ACC112 (cell line): Measurements from ENCODE around the gene MRPS23.
"Not testable (repeated sequence)": the region's sequence is repeated elsewhere in the genome, so short reads cannot be mapped to it uniquely, and the experiment has no call there.

Experiments used
- H2AFZ ChIP-seq: fragments of 200-600 bp; sonication (generic); one replicate; pipeline ENCODE4 v1.6.0; 2017; ENCODE audit warnings: antibody characterized with exemption, low read length; ENCODE audit not compliant: unreplicated experiment
- H3K27ac ChIP-seq: fragments of 200-600 bp; sonication (generic); 2 replicates; pipeline ENCODE4 v1.5.1; 2014; ENCODE audit warnings: low read depth, mild to moderate bottlenecking, antibody characterized with exemption, low read length, moderate library complexity
- H3K27me3 ChIP-seq: fragments of 200-600 bp; sonication (generic); 2 replicates; pipeline ENCODE4 v1.6.1; 2014; ENCODE audit warnings: mild to moderate bottlenecking, antibody characterized with exemption, low read length, moderate library complexity, mixed read lengths; ENCODE audit not compliant: insufficient read depth
- H3K36me3 ChIP-seq: fragments of 200-600 bp; sonication (generic); 2 replicates; pipeline ENCODE4 v1.6.1; 2016; ENCODE audit warnings: mild to moderate bottlenecking, antibody characterized with exemption, low read length, moderate library complexity, mixed read lengths; ENCODE audit not compliant: insufficient read depth
- H3K4me1 ChIP-seq: fragments of 200-600 bp; sonication (generic); one replicate; pipeline ENCODE4 v1.6.1; 2016; ENCODE audit warnings: low read length, mixed read lengths; ENCODE audit not compliant: insufficient read depth, unreplicated experiment, control insufficient read depth
- H3K4me3 ChIP-seq: fragments of 200-600 bp; sonication (generic); 2 replicates; pipeline ENCODE4 v1.5.1; 2014; ENCODE audit warnings: mild to moderate bottlenecking, low read depth, low read length
- H3K79me2 ChIP-seq: fragments of 200-600 bp; sonication (generic); one replicate; pipeline ENCODE4 v1.6.0; 2016; ENCODE audit warnings: low read length; ENCODE audit not compliant: control insufficient read depth, unreplicated experiment, insufficient read depth

Gene MRPS23

GRCh38 chr17:57853695-57854094, 3.9 kb upstream of the MRPS23 start:
- Histone ChIP-seq H3K27me3 (no peaks in the 10 kb centered on the region), H3K36me3 (no peaks in the 10 kb centered on the region), H3K27ac (no peak overlapping the region), H3K79me2 (peaks cover 12% of the 10 kb centered on the region), H3K4me3 (no peak overlapping the region), H2AFZ (no peak overlapping the region), H3K4me1 (peaks cover 11% of the 10 kb centered on the region)

- H2AFZ ChIP-seq, result no peak overlapping the region
- H3K4me3 ChIP-seq, result no peak overlapping the region
- peaks cover 14% of the 10 kb centered on the region for H3K79me2 ChIP-seq
- H3K4me1 ChIP-seq, result peaks cover 10% of the 10 kb centered on the region
- H3K27me3 ChIP-seq, result no peaks in the 10 kb centered on the region
- H3K27ac ChIP-seq, result no peak overlapping the region
- no peaks in the 10 kb centered on the region for H3K36me3 ChIP-seq
These were observed 3.1 kb upstream of the MRPS23 start for GRCh38 chr17:57852955-57853328.

- Histone ChIP-seq H3K27ac (no peak overlapping the region), H3K79me2 (peaks cover 14% of the 10 kb centered on the region), H3K27me3 (no peaks in the 10 kb centered on the region), H2AFZ (no peak overlapping the region), H3K36me3 (no peaks in the 10 kb centered on the region), H3K4me3 (no peak overlapping the region), H3K4me1 (peaks cover 9% of the 10 kb centered on the region)
These were observed 2.5 kb upstream of the MRPS23 start for GRCh38 chr17:57852092-57852954.

- Histone ChIP-seq H3K4me1 (peaks cover 9% of the 10 kb centered on the region), H3K27ac (peak overlapping the region; percentile 39; the same call in 1 of the 2 replicates), H3K79me2 (peaks cover 21% of the 10 kb centered on the region), H3K4me3 (peak overlapping the region; percentile 97), H3K36me3 (peaks cover 10% of the 10 kb centered on the region; the same call in 1 of the 2 replicates), H3K27me3 (no peaks in the 10 kb centered on the region), H2AFZ (peak overlapping the region; percentile 55)
These were observed 526 bp downstream of the MRPS23 start for GRCh38 chr17:57849163-57849873.

- not testable (repeated sequence) for H3K36me3 ChIP-seq, H3K27ac ChIP-seq, H3K4me1 ChIP-seq, H2AFZ ChIP-seq, H3K27me3 ChIP-seq, H3K4me3 ChIP-seq
- H3K79me2 ChIP-seq, result peaks cover 24% of the 10 kb centered on the region
These were observed 3.5 kb downstream of the MRPS23 start for GRCh38 chr17:57846056-57846945.

GRCh38 chr17:57842280-57842679, 7.6 kb downstream of the MRPS23 start:
- peaks cover 24% of the 10 kb centered on the region for H3K36me3 ChIP-seq
- H3K79me2 ChIP-seq, result peaks cover 10% of the 10 kb centered on the region
- no peaks in the 10 kb centered on the region for H3K27me3 ChIP-seq
- H3K27ac ChIP-seq, result no peak overlapping the region
- no peaks in the 10 kb centered on the region for H3K4me1 ChIP-seq
- no peak overlapping the region for H2AFZ ChIP-seq
- H3K4me3 ChIP-seq, result no peak overlapping the region

- H3K27me3 ChIP-seq, result no peaks in the 10 kb centered on the region
- peaks cover 15% of the 10 kb centered on the region for H3K36me3 ChIP-seq
- no peak overlapping the region for H3K27ac ChIP-seq
- H3K4me3 ChIP-seq, result no peak overlapping the region
- H3K4me1 ChIP-seq, result peaks cover 3% of the 10 kb centered on the region
- H2AFZ ChIP-seq, result no peak overlapping the region
- H3K79me2 ChIP-seq, result peaks cover 3% of the 10 kb centered on the region
These were observed 10.3 kb downstream of the MRPS23 start for GRCh38 chr17:57839571-57839923.

GRCh38 chr17:57838857-57839570, 10.8 kb downstream of the MRPS23 start:
- no peak overlapping the region for H2AFZ ChIP-seq
- H3K27ac ChIP-seq, result no peak overlapping the region
- H3K79me2 ChIP-seq, result peaks cover 3% of the 10 kb centered on the region
- H3K4me3 ChIP-seq, result no peak overlapping the region
- H3K27me3 ChIP-seq, result no peaks in the 10 kb centered on the region
- peaks cover 9% of the 10 kb centered on the region for H3K4me1 ChIP-seq
- peaks cover 15% of the 10 kb centered on the region for H3K36me3 ChIP-seq

GRCh38 chr17:57838453-57838852, 11.4 kb downstream of the MRPS23 start:
- peaks cover 15% of the 10 kb centered on the region for H3K36me3 ChIP-seq
- no peaks in the 10 kb centered on the region for H3K27me3 ChIP-seq
- H3K4me1 ChIP-seq, result peaks cover 9% of the 10 kb centered on the region
- H3K79me2 ChIP-seq, result peaks cover 3% of the 10 kb centered on the region
- H3K27ac ChIP-seq, result no peak overlapping the region
- H3K4me3 ChIP-seq, result no peak overlapping the region
- H2AFZ ChIP-seq, result no peak overlapping the region

GRCh38 chr17:57835333-57835900, 14.4 kb downstream of the MRPS23 start:
- H3K4me1 ChIP-seq, result peaks cover 16% of the 10 kb centered on the region
- no peak overlapping the region for H3K4me3 ChIP-seq
- no peaks in the 10 kb centered on the region for H3K79me2 ChIP-seq
- peaks cover 9% of the 10 kb centered on the region for H3K36me3 ChIP-seq
- no peak overlapping the region for H3K27ac ChIP-seq
- H3K27me3 ChIP-seq, result no peaks in the 10 kb centered on the region
- no peak overlapping the region for H2AFZ ChIP-seq
